DMS 273 treated with DMSO at 0.1 percent for 48 hours (cell line): Measurements from ENCODE around the gene NMNAT1.
"Not testable (repeated sequence)": the region's sequence is repeated elsewhere in the genome, so short reads cannot be mapped to it uniquely, and the experiment has no call there.

Source experiments
- DNase-seq: peaks from one replicate; lab custom pipeline; 2025; lab: John Stamatoyannopoulos, UW

Gene NMNAT1

DNA sequence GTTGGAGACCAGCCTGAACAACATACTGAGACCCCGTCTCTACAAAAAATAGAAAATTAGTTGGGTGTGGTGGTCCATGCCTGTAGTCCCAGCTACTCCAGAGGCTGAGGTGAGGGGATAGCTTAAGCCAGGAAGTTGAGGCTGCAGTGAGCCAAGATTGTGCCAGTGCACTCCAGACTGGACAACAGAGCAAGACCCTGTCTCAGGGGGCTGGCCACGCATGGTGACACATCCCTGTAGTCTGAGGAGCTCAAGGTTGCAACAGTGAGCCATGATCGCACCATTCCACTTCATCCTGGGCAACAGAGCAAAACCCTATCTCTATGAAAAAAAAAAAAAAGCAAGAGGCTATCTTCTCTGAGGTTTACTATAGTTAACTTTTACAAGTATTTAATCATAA, 76.8 kb downstream of the NMNAT1 start:
- no peak for DNase-seq

DNA sequence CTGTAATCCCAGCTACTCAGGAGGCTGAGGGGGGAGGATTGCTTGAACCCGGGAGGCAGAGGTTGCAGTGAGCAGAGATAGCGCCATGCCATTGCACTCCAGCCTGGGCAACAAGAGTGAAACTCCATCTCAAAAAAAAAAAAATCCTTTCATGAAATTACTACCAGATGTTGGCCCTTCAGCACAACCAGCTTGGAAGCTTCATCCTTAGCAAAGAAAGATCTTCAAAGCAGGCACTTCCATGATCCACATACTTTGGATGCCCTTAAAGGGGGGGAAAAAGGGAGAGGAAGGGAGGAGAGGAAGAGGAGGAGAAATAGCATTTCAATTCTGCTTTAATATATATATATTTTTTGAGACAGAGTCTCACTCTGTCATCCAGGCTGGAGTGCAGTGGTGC, 77.4 kb downstream of the NMNAT1 start:
- DNase-seq = not testable (repeated sequence)

DNA sequence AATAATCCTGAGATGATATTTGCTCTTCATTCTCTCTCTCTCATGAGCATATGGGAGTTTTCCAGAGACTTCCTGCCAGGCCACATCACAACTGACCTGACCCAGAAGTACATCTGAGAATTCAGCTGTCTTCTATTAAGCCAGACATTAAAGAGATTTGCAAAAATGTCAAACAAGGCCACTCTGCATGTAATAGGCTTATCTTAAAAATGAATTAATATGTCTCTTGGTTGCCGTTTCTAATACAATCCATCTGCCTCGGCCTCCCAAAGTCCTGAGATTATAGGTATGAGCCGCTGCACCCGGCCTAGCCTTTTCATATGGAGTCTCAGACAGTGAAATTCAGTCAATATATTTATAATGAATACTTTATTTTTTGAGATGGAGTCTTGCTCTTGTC, 78.7 kb downstream of the NMNAT1 start:
- not testable (repeated sequence) for DNase-seq

DNA sequence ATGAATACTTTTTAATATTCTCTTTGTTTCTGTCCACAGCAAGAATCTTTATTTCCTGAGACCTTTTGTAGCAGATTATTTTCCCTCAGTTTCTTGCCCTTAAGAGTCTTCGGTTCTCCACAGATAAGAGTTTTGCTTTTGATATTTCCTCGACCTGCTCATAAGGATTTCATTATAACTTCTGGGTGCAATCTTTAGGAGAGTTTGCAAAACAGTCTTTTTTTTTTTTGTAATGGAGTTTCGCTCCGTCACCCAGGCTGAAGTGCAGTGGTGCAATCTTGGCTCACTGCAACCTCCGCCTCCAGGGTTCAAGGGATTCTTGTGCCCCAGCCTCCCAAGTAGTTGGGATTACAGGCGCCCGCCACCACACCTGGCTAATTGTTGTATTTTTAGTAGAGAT, 79.4 kb downstream of the NMNAT1 start:
- no peak for DNase-seq

DNA sequence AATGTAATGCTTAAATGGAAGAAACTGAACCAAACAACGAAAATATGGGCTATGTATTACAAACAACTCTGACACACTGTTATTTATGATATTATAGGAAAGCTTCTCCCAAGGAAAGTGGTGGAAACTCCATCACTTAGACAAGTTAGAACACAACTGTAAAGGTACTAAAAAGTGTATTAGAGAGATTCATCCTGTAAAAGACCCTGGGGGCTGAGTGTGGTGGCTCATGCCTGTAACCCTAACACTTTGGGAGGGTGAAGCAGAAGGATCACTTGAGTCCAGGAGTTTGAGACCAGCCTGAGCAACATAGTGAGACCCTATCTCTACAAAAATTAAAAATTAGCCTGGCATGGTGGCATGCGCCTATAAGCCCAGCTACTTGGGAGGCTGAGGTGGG, 82.1 kb downstream of the NMNAT1 start:
- no peak for DNase-seq

DNA sequence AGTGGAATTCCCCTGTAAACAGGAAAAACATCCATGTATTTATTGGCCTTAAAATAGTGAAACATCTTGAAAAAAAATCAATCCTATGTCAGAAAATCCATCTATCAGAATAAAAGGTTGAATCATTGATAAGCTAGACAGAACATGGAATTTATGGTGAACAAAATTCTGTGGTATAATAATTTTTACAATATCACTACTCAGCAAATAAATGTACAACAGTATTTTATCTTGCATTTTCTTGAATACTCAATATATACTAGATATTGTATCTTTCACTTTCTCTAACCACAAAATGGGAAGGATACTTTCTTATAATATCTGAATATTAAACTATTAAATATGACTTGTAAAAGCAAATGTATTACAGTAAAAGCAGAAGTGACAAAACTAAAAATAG, 83.8 kb downstream of the NMNAT1 start:
- DNase-seq = no peak

DNA sequence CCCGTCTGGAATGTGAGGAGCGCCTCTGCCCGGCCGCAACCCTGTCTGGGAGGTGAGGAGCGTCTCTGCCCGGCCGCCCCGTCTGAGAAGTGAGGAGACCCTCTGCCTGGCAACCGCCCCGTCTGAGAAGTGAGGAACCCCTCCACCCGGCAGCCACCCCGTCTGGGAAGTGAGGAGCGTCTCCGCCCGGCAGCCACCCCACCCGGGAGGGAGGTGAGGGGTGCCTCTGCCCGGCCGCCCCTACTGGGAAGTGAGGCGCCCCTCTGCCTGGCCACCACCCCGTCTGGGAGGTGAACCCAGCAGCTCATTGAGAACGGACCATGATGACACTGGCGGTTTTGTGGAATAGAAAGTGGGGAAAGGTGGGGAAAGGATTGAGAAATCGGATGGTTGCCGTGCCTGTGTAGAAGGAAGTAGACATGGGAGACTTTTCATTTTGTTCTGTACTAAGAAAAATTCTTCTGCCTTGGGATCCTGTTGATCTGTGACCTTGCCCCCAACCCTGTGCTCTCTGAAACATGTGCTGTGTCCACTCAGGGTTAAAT, 85.8 kb downstream of the NMNAT1 start:
- not testable (repeated sequence) for DNase-seq

DNA sequence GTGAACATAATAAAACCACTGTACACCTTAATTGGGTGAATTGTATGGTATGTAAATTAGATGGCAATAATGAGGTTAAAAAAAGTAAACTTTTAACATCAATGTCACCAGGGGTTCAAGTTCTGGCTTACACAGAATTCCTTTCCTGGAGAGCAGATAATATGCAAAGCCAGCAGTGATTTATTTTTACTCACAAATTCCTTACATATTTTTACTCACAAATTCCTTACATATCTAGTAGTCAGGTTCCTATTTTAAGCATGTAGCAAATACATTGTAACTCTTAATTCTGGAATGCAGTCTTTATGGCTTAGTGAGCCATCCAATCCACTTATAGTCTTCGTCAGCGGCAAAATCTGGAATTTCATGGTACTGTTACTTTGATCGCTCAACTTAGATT, 88.2 kb downstream of the NMNAT1 start:
- DNase-seq = no peak

DNA sequence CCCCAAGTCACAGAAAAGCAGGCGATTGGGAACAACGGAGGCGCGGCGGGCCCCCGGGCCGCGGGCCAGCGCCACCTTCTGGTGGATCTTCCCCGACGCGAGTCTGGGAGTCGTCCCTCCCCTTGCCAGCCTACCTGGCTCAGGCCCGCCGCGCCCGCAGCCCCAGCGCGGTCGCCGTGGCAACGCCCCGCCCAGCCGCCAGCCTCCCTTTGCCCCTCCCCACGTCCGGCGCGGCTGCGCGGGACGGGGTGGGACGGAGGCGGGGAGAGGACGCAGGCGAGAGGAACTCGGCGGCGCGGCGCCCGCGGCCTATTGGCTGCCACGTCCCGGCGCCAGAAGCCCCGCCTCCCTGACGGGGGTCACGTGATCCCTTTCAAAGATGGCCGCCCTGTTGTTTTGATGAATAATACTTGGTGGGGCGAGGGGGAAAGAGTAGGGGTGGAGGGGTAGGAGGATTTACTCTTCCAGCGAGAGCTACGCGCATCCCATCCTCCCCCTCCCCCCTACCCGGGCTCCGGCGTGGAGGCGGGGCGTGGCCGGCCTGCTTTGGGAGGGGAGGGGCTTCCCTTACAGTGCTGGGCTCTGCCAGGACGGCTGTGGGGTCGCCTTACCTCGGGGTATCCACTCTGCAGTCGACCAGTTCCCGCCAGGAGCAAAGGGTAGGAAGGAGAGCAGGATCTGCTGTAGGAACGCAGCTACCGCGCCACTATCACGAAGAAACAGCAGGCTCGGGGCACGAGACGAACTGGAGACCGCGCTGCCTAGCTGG, 89.5 kb downstream of the NMNAT1 start, which contains the start of gene UBE4B:
Gene UBE4B (plus strand): TSS at position 369 of the 769 bp plus-strand sequence. CDS start 713 bp downstream, outside the sequence.
- peak; percentile 98 for DNase-seq

DNA sequence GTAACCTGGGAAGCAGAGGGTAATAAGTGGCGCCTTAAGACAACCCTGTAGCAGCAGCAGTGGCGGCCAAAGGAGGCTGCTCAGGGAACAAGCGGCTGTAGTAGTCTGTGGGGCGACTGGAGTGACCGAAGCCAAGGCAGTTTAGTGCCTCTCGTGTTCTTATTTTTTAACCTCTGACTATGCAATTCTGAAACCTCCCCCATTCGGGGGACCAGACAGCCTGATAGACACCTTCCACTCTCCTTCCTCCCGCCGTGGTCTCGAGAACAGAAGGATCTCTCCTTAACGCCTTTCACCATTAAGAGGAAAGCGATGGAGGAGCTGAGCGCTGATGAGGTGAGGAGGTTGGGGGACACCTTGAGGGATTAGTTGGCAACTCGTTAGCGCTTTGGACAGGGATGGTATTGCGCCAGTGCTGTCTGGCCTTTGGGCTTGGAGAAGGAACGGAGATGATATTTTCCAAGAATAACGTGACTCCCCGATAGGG, 90.1 kb downstream of the NMNAT1 start:
- DNase-seq = no peak
